Astrocyte (in vitro differentiated cells and primary cell): ENCODE measurements around the gene HSPA8.

Source experiments
- CTCF ChIP-seq: IDR thresholded peaks from 2 replicates; pipeline ENCODE4 v1.5.1; 2011; ENCODE audit warnings: low read depth, mild to moderate bottlenecking, inconsistent platforms, low read length, moderate library complexity; ENCODE audit not compliant: insufficient read depth
- EZH2 ChIP-seq: IDR thresholded peaks from 2 replicates; pipeline ENCODE4 v1.6.1; 2012; ENCODE audit warnings: mild to moderate bottlenecking, low read length, inconsistent platforms; ENCODE audit not compliant: insufficient read depth

GRCh38 chr11:123080015-123080414, 18.1 kb upstream of the HSPA8 start:
- TF ChIP-seq EZH2 = no peak
- no peak for TF ChIP-seq CTCF
